ENCODE measurements around the gene ANKRD52. TPM values are rescaled to one million over a fixed set of nuclear protein-coding genes. Genes with fewer than 3 reads are reported as not detected.

Gene ANKRD52
- total RNA-seq, 1 experiment from 2014 or later, result 56.6 TPM

DNA sequence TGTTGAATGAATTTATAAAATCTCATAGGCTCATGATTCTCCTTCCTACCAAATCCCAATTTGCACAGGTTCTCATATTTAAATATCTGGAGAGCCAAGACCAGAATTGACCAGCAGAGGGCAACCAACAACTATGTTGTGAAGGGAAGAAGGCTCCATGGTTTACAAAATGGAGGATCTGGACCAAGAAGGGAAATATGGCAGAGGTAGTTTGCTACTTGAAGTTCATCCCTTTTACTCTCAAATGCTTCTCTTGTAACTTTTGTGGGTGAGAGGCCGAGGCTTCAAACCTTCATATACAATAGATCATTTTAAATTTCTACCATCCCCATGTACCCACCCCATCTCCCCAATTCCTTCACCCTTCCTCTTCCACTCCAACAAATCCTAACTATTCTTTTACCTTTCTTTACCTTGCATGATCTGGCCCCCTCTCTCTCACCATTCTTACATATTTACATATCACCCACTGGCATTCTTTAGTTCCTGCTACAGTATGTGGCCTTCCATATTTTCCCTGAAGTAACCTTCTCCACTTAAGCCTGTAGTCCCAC lies 65.1 kb downstream of the ANKRD52 start (continued):
- TF ChIP-seq, protein P1, sequence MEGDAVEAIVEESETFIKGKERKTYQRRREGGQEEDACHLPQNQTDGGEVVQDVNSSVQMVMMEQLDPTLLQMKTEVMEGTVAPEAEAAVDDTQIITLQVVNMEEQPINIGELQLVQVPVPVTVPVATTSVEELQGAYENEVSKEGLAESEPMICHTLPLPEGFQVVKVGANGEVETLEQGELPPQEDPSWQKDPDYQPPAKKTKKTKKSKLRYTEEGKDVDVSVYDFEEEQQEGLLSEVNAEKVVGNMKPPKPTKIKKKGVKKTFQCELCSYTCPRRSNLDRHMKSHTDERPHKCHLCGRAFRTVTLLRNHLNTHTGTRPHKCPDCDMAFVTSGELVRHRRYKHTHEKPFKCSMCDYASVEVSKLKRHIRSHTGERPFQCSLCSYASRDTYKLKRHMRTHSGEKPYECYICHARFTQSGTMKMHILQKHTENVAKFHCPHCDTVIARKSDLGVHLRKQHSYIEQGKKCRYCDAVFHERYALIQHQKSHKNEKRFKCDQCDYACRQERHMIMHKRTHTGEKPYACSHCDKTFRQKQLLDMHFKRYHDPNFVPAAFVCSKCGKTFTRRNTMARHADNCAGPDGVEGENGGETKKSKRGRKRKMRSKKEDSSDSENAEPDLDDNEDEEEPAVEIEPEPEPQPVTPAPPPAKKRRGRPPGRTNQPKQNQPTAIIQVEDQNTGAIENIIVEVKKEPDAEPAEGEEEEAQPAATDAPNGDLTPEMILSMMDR (IDR thresholded peaks at IDR 0.05 in 2 of 3, conservative IDR thresholded peaks at IDR 0.05 in 1 of 3; ENCODE audit: borderline replicate concordance in 1 of 3, insufficient read depth in 1 of 3, low read depth in 2 of 3, low read length in 2 of 3), result peak; percentile 69 to 94 (median 88)
- TF ChIP-seq CBX3 (IDR thresholded peaks at IDR 0.05; ENCODE audit: low read depth), result peak; percentile 72; the same call in 1 of the 2 replicates

DNA sequence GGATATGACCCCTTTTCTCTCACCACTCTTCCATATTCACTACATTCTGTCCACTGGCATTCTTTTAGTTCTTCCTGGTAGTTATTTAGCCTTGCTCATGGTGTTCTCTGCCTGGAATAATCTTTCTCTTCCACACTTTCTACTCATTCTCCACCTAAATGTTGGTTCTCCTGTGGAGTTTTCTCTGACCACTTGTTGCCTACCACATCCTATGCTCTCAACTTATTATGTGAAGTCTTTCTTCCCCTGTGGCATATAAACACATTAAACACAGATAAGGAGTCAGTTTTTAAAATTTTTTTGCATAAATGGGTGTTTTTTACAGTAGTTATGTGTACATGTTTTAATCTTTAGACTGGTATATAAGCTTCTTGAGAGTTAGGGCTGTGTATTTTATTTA lies 65.6 kb downstream of the ANKRD52 start:
- Histone ChIP-seq H3K36me3 (ENCODE audit: control insufficient read depth in 1 of 2, insufficient read depth in 2 of 2, low read length in 2 of 2) (no peaks in the 10 kb centered on the region), H3K9me3 (ENCODE audit: control insufficient read depth in 1 of 2, insufficient read depth in 1 of 2, low read depth in 1 of 2, low read length in 2 of 2) (no peaks in the 10 kb centered on the region), H4K20me1 (ENCODE audit: insufficient read depth) (no peaks in the 10 kb centered on the region), H3K9ac (ENCODE audit: low read length) (no peak overlapping the region), H3K79me2 (ENCODE audit: insufficient read depth, low read length) (peaks cover 14% of the 10 kb centered on the region), H3K4me2 (ENCODE audit: low read length) (no peak overlapping the region), H2AFZ (ENCODE audit: low read depth, low read length, poor library complexity, severe bottlenecking) (peak overlapping the region; percentile 91), H3K4me1 (ENCODE audit: control insufficient read depth in 1 of 2, insufficient read depth in 2 of 2, low read length in 2 of 2) (peaks cover 17 to 27% of the 10 kb centered on the region in 2 experiments), H3K27ac (ENCODE audit: low read depth, low read length) (no peak overlapping the region), H3K9me2 (ENCODE audit: insufficient read depth) (no peaks in the 10 kb centered on the region), H3K27me3 (ENCODE audit: insufficient read depth, low read length) (no peaks in the 10 kb centered on the region), H3K4me3 (replicated peaks in 1 of 2; ENCODE audit: low read depth in 1 of 2, low read length in 2 of 2) (no peak overlapping the region)
- RAD21 ChIA-PET (ENCODE audit: low non-redundant PET in 1 of 2, low total read pairs in 2 of 2, uncharacterized antibody in 2 of 2, unreplicated experiment in 2 of 2), result no interaction called here
- POLR2A ChIA-PET, result no interaction called here
- CTCF ChIA-PET, result no interaction called here
- BruUV-seq (replicated peaks), result no TSS peak
- intact Hi-C loops (cut with micrococcal nuclease), result loop anchor here (5.0 kb wide), 2 partner anchors 380 to 400 kb away; no protein-coding TSS in a partner anchor
- ATAC-seq (no peak), DNase-seq (ENCODE audit: low read depth, low spot score) (no peak)
- TF ChIP-seq EZH2 (IDR thresholded peaks at IDR 0.05) (no peak), JUND (IDR thresholded peaks at IDR 0.05) (no peak), EZH2phosphoT487 (IDR thresholded peaks at IDR 0.05; ENCODE audit: borderline replicate concordance) (no peak), CEBPB (IDR thresholded peaks at IDR 0.05; ENCODE audit: low read depth) (no peak), SP1 (IDR thresholded peaks at IDR 0.05; ENCODE audit: low read depth) (no peak), POLR2A (IDR thresholded peaks at IDR 0.05; ENCODE audit: borderline replicate concordance, extremely low read depth, insufficient read depth, insufficient read length) (no peak), POLR2AphosphoS5 (IDR thresholded peaks at IDR 0.05; ENCODE audit: low read depth, low read length) (no peak), SRF (IDR thresholded peaks at IDR 0.05; ENCODE audit: low read depth) (no peak), ZNF274 (IDR thresholded peaks at IDR 0.05; ENCODE audit: low read depth, low read length) (no peak), EGR1 (IDR thresholded peaks at IDR 0.05; ENCODE audit: low read depth) (no peak), TCF7L2 (IDR thresholded peaks at IDR 0.05; ENCODE audit: borderline replicate concordance, extremely low read depth, insufficient read depth, insufficient read length) (no peak), CBX3 (IDR thresholded peaks at IDR 0.05; ENCODE audit: low read depth) (no peak), ZFX (IDR thresholded peaks at IDR 0.05) (no peak), FOSL1 (IDR thresholded peaks at IDR 0.05; ENCODE audit: low read depth) (no peak)
- TF ChIP-seq, protein P1 (IDR thresholded peaks at IDR 0.05 in 2 of 3, conservative IDR thresholded peaks at IDR 0.05 in 1 of 3; ENCODE audit: borderline replicate concordance in 1 of 3, insufficient read depth in 1 of 3, low read depth in 2 of 3, low read length in 2 of 3), result no peak
- TF ChIP-seq, protein P2, sequence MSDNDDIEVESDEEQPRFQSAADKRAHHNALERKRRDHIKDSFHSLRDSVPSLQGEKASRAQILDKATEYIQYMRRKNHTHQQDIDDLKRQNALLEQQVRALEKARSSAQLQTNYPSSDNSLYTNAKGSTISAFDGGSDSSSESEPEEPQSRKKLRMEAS (IDR thresholded peaks at IDR 0.05), result no peak
- TF ChIP-seq, protein P3, sequence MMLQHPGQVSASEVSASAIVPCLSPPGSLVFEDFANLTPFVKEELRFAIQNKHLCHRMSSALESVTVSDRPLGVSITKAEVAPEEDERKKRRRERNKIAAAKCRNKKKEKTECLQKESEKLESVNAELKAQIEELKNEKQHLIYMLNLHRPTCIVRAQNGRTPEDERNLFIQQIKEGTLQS (IDR thresholded peaks at IDR 0.05), result no peak
- TF ChIP-seq, protein P4, sequence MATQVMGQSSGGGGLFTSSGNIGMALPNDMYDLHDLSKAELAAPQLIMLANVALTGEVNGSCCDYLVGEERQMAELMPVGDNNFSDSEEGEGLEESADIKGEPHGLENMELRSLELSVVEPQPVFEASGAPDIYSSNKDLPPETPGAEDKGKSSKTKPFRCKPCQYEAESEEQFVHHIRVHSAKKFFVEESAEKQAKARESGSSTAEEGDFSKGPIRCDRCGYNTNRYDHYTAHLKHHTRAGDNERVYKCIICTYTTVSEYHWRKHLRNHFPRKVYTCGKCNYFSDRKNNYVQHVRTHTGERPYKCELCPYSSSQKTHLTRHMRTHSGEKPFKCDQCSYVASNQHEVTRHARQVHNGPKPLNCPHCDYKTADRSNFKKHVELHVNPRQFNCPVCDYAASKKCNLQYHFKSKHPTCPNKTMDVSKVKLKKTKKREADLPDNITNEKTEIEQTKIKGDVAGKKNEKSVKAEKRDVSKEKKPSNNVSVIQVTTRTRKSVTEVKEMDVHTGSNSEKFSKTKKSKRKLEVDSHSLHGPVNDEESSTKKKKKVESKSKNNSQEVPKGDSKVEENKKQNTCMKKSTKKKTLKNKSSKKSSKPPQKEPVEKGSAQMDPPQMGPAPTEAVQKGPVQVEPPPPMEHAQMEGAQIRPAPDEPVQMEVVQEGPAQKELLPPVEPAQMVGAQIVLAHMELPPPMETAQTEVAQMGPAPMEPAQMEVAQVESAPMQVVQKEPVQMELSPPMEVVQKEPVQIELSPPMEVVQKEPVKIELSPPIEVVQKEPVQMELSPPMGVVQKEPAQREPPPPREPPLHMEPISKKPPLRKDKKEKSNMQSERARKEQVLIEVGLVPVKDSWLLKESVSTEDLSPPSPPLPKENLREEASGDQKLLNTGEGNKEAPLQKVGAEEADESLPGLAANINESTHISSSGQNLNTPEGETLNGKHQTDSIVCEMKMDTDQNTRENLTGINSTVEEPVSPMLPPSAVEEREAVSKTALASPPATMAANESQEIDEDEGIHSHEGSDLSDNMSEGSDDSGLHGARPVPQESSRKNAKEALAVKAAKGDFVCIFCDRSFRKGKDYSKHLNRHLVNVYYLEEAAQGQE (IDR thresholded peaks at IDR 0.05; ENCODE audit: low read depth), result no peak

Measured in HCT116 (cell line).